Heart left ventricle (tissue), 13 donors: ENCODE results near the gene CD4.

Source experiments
- CTCF ChIP-seq, 12 donors: fragments of 200-600 bp; sonication (generic) in 4 of 12; IDR thresholded peaks; one replicate each; pipeline versions ENCODE4 v1.5.0 to v1.8.0; 2018 to 2022; ENCODE audit warnings: antibody characterized with exemption in 12 of 12, mild to moderate bottlenecking in 5 of 12
- POLR2A ChIP-seq, 2 donors: fragments of 450-650 bp; IDR thresholded peaks; one replicate each; pipeline ENCODE4 v1.6.1; 2017; ENCODE audit warnings: antibody characterized with exemption in 2 of 2, mild to moderate bottlenecking in 2 of 2, moderate library complexity in 2 of 2
- donor health status: ischemic (EF 13 %, LVEDD 7.1; RV severe dilation, severe dysfunction).
- donor health status: DM: no; HTN: yes; CAD: no.
- donor health status: DM: no; HTN: no; CAD: no.
- donor health status: ischemic (EF 25% LVEDD 6.9; RV normal size, moderate dysfunction).
- donor health status: ischemic (EF 25% LVEDD 5.7; RV mildly dilated, moderate dysfunction).
- donor health status: ischemic (EF 35%, LVEDD 5.7; RV mildly dilated, moderate dysfunction).
- donor health status: nonischemic (EF 11% LVEDD 7.7; RV severe dilation, severe dysfunction).
- donor health status: DM: yes; HTN: yes; CAD: no.
- donor health status: PGD.
- donor health status: ischemic (EF 29% LVEDD 5.4; RV normal size, mild dysfunction).
- donor health status: nonischemic (EF 23%, LVEDD 6.1; RV moderate dilation, normal function).

DNA sequence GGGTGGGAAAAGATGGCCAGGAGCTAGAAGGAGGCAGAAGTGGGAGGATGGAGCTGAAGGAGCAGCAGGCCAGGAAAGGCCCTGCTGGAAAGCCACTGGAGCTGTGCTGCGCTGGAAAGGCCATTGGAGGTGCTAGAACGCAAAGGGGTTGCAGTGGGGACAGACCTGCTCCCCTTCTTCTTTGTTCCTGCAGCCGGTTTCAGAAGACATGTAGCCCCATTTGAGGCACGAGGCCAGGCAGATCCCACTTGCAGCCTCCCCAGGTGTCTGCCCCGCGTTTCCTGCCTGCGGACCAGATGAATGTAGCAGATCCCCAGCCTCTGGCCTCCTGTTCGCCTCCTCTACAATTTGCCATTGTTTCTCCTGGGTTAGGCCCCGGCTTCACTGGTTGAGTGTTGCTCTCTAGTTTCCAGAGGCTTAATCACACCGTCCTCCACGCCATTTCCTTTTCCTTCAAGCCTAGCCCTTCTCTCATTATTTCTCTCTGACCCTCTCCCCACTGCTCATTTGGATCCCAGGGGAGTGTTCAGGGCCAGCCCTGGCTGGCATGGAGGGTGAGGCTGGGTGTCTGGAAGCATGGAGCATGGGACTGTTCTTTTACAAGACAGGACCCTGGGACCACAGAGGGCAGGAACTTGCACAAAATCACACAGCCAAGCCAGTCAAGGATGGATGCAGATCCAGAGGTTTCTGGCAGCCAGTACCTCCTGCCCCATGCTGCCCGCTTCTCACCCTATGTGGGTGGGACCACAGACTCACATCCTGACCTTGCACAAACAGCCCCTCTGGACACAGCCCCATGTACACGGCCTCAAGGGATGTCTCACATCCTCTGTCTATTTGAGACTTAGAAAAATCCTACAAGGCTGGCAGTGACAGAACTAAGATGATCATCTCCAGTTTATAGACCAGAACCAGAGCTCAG lies 30.0 kb downstream of the CD4 start:
- TF ChIP-seq CTCF (IDR thresholded peaks at IDR 0.05) (no peak), POLR2A (IDR thresholded peaks at IDR 0.05) (no peak)
